HepG2 (cell line): ENCODE measurements around the gene SLC25A28. TPM values are rescaled to one million over a fixed set of nuclear protein-coding genes. Genes with fewer than 3 reads are reported as not detected.

Source experiments
- ATAC-seq: fragments of 200-7000 bp; cut with Tn5 transposase; 3 replicates; pipeline ENCODE4 v1.9.1; 2020; ENCODE audit warnings: mild to moderate bottlenecking, moderate library complexity
- BruUV-seq: library from RNA; stranded (reverse); fragments of 400-500 nt; replicated peaks from 2 replicates; lab custom pipeline; 2021; lab: Mats Ljungman, UMichigan
- CTCF ChIA-PET: fragments of 300-600 bp; formaldehyde crosslinking; extraction: SDS; loops from one replicate; lab custom pipeline; 2021; ENCODE audit warnings: low total read pairs, inconsistent platforms, low intra/inter-chr PET ratio; lab: Yijun Ruan, JAX
- POLR2A ChIA-PET: fragments of 350-600 bp; sonication (Branson Sonifier 250); formaldehyde crosslinking; loops from one replicate; lab custom pipeline; 2020; ENCODE audit warnings: antibody characterized with exemption, inconsistent platforms; lab: Yijun Ruan, JAX
- DNase-seq: peaks from one replicate; pipeline ENCODE4 v3.0.0-alpha.2; 2015; ENCODE audit warnings: low spot score
- FAIRE-seq: peaks from 3 replicates; lab custom pipeline; 2011; peaks lifted over from hg19 to GRCh38; lab: Jason Lieb, UNC
- H2AFZ ChIP-seq: one replicate; pipeline ENCODE4 v1.6.1; 2011; ENCODE audit warnings: low read length, inconsistent platforms
- H3K27ac ChIP-seq: fragments of 300-600 bp; 3 replicates; pipeline ENCODE4 v1.8.0; 2011; ENCODE audit warnings: mixed run types, mild to moderate bottlenecking, mixed read lengths, low read length, inconsistent platforms; ENCODE audit not compliant: insufficient read depth; ENCODE audit errors: extremely low read length
- H3K27me3 ChIP-seq, 2 experiments: fragments of 200-600 bp in 1 of 2; 2 replicates in 1 of 2; 3 replicates in 1 of 2; pipeline versions ENCODE4 v1.6.0 to v1.8.0; 2011; ENCODE audit warnings: low read length in 2 of 2, mild to moderate bottlenecking in 2 of 2, moderate library complexity in 2 of 2, inconsistent platforms in 1 of 2; ENCODE audit not compliant: insufficient read depth in 2 of 2, control insufficient read depth in 1 of 2
- H3K36me3 ChIP-seq, 2 experiments: fragments of 200-600 bp in 1 of 2; replicated peaks in 1 of 2; 2 replicates in 1 of 2; 3 replicates in 1 of 2; pipeline versions ENCODE4 v1.5.1 to v1.8.0; 2011; ENCODE audit warnings: low read length in 2 of 2, inconsistent platforms in 1 of 2; ENCODE audit not compliant: insufficient read depth in 2 of 2, control insufficient read depth in 1 of 2
- H3K4me1 ChIP-seq: 2 replicates; pipeline ENCODE4 v1.5.1; 2012; ENCODE audit warnings: low read length, inconsistent platforms; ENCODE audit not compliant: insufficient read depth
- H3K4me2 ChIP-seq: 2 replicates; pipeline ENCODE4 v1.6.0; 2011; ENCODE audit warnings: low read depth, low read length, inconsistent platforms
- H3K4me3 ChIP-seq, 3 experiments: fragments of 200-600 bp in 1 of 3; sonication (generic), shearing (Covaris generic) in 1 of 3; replicated peaks in 1 of 3; 2 replicates each; pipeline ENCODE4 v1.5.1; 2011 to 2016; ENCODE audit warnings: low read length in 3 of 3, inconsistent platforms in 2 of 3, low read depth in 2 of 3, mild to moderate bottlenecking in 2 of 3, control low read depth in 1 of 3, mixed read lengths in 1 of 3; ENCODE audit not compliant: insufficient read depth in 1 of 3
- H3K79me2 ChIP-seq: one replicate; pipeline ENCODE4 v1.6.1; 2011; ENCODE audit warnings: low read length, inconsistent platforms; ENCODE audit not compliant: insufficient read depth
- H3K9ac ChIP-seq: 2 replicates; pipeline ENCODE4 v1.6.0; 2011; ENCODE audit warnings: mild to moderate bottlenecking, low read depth, low read length, inconsistent platforms; ENCODE audit not compliant: insufficient read depth
- H3K9me3 ChIP-seq: 2 replicates; pipeline ENCODE4 v1.5.1; 2012; ENCODE audit warnings: mild to moderate bottlenecking, low read length
- H4K20me1 ChIP-seq: 2 replicates; pipeline ENCODE4 v1.6.0; 2011; ENCODE audit warnings: inconsistent platforms, mild to moderate bottlenecking, low read length, moderate library complexity; ENCODE audit not compliant: insufficient read depth
- EHMT2 ChIP-seq: fragments of 200-600 bp; sonication (generic); IDR thresholded peaks from 2 replicates; pipeline ENCODE4 v1.7.0; 2017; ENCODE audit warnings: antibody characterized with exemption, low read depth, low read length, borderline replicate concordance
- MXD1 ChIP-seq: sonication (generic); formaldehyde crosslinking; IDR thresholded peaks from 2 replicates; pipeline ENCODE4 v1.4.0; 2020; ENCODE audit warnings: mild to moderate bottlenecking, missing genetic modification reagents
- MXD4 ChIP-seq: IDR thresholded peaks from 2 replicates; pipeline ENCODE4 v1.6.1; 2016; ENCODE audit warnings: mild to moderate bottlenecking, missing biosample characterization, missing genetic modification reagents
- SAP130 ChIP-seq: IDR thresholded peaks from 2 replicates; pipeline ENCODE4 v1.6.1; 2016; ENCODE audit warnings: low read depth
- ZFP36L2 ChIP-seq: sonication (generic); formaldehyde crosslinking; IDR thresholded peaks from 2 replicates; pipeline ENCODE4 v1.4.0; 2020; ENCODE audit warnings: missing genetic modification reagents
- ZFP62 ChIP-seq: sonication (generic); formaldehyde crosslinking; IDR thresholded peaks from 2 replicates; pipeline ENCODE4 v1.4.0; 2020; ENCODE audit warnings: missing genetic modification reagents
- WGBS: methylation state at CpG from one replicate; pipeline ENCODE4 v1.1.6; 2017; ENCODE audit warnings: low lambda C conversion rate; 5-methylcytosine and 5-hydroxymethylcytosine counted together
- in situ Hi-C: cut with HindIII; loops from 2 replicates; pipeline ENCODE4 v1.10.0; 2017; ENCODE audit warnings: low pct_unique_long_range_greater_than_20kb; ENCODE audit not compliant: extremely low pct_ligation_motif_present
- intact Hi-C: fragments of 100-400 bp; cut with micrococcal nuclease; formaldehyde crosslinking; loops from one replicate; pipeline ENCODE4 v1.10.0; 2022; ENCODE audit not compliant: unreplicated experiment
- polyA plus RNA-seq, 8 experiments: library from polyadenylated mRNA; depleted of rRNA in 3 of 8; stranded (reverse) in 7 of 8; unstranded in 1 of 8; fragments of >200 nt; fragmentation: Illumina TruSeq in 4 of 8; extraction: Trizol in 4 of 8; gene quantifications; 2 replicates each; pipeline versions ENCODE4 v1.2.1 to v1.2.3, GENCODE V29; 2011 to 2016; ENCODE audit warnings: low read depth in 4 of 8, missing spikeins in 1 of 8, mixed read lengths in 1 of 8; ENCODE audit not compliant: insufficient read depth in 1 of 8
- total RNA-seq, 5 experiments: library from RNA; depleted of rRNA; stranded (reverse); fragments of >200 nt; fragmentation: Illumina TruSeq; extraction: Trizol; gene quantifications; 2 replicates each; pipeline ENCODE4 v1.2.3, GENCODE V29; 2016; ENCODE audit warnings: low read depth in 1 of 5
- TF ChIP-seq, protein P1 (sequence below): sonication (generic); formaldehyde crosslinking; IDR thresholded peaks from 2 replicates; pipeline ENCODE4; 2020; ENCODE audit warnings: missing genetic modification reagents, mild to moderate bottlenecking, borderline replicate concordance

The SLC25A28 gene
- total and polyA plus RNA-seq, 2 of the 13 experiments (the other 11 are each of a cell fraction or from before 2014, with no cell fraction given), result 15.2 to 41.0 TPM

DNA sequence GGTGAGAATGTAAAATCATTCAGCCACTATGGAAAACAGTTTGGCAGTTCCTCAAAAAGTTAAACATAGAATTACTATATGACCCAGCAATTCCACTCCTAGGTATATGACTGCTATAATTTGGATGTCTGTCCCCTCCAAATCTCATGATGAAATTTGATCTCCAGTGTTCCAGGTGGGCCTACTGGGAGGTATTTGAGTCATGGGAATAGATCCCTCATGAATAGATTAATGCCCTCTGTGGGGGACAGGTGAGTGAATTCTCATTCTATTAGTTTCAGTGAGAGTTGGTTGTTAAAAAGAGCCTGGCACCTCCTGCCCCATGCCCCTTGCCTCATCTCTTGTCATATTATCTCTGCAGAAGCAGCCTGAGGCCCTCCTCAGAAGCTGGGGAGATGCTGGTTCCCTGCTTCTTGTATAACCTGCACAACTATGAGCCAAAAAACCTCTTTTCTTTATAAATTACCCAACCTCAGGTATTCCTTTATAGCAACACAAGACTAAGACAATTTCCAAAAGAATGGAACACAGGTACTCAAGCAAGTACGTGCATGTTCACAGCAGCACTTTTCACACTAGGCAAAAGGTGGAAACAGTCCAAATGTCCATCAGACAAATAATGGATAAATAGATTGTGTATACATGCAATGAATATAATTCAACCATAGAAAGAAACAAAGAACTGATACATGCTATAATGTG lies 8.8 kb upstream of the SLC25A28 start:
- H4K20me1 ChIP-seq, result no peaks in the 10 kb centered on the region
- H3K27me3 ChIP-seq, result no peaks in the 10 kb centered on the region; a peak in 1 of 5 replicates
- TF ChIP-seq ZFP62 (CRISPR knock-in tag) (no peak), EHMT2 (no peak), ZFP36L2 (CRISPR knock-in tag) (no peak), MXD4 (no peak), MXD1 (CRISPR knock-in tag) (no peak), SAP130 (CRISPR knock-in tag) (no peak)
- TF ChIP-seq, protein P1, sequence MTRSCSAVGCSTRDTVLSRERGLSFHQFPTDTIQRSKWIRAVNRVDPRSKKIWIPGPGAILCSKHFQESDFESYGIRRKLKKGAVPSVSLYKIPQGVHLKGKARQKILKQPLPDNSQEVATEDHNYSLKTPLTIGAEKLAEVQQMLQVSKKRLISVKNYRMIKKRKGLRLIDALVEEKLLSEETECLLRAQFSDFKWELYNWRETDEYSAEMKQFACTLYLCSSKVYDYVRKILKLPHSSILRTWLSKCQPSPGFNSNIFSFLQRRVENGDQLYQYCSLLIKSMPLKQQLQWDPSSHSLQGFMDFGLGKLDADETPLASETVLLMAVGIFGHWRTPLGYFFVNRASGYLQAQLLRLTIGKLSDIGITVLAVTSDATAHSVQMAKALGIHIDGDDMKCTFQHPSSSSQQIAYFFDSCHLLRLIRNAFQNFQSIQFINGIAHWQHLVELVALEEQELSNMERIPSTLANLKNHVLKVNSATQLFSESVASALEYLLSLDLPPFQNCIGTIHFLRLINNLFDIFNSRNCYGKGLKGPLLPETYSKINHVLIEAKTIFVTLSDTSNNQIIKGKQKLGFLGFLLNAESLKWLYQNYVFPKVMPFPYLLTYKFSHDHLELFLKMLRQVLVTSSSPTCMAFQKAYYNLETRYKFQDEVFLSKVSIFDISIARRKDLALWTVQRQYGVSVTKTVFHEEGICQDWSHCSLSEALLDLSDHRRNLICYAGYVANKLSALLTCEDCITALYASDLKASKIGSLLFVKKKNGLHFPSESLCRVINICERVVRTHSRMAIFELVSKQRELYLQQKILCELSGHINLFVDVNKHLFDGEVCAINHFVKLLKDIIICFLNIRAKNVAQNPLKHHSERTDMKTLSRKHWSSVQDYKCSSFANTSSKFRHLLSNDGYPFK, result no peak
- H3K9ac ChIP-seq, result no peak overlapping the region
- ChIA-PET CTCF (interaction anchor here (2.5 to 2.7 kb wide), 2 partner anchors 69 to 81 kb away, joined by 8 to 21 read pairs; no protein-coding TSS in a partner anchor), POLR2A (interaction anchor here (2.3 kb wide), 1 partner anchor 30 kb away, joined by 7 read pairs; the partner anchor contains the start of gene ENTPD7)
- in situ Hi-C loops, result loop anchor here (10.0 kb wide), 2 partner anchors 46 to 86 kb away; no protein-coding TSS in a partner anchor
- intact Hi-C loops, result no loop called here
- 5% methylated on average over 1 of the region's 1 CpG for WGBS
- H3K4me1 ChIP-seq, result peaks cover 5% of the 10 kb centered on the region; the same call in 1 of the 2 replicates
- ATAC-seq (no peak), FAIRE-seq (no peak), DNase-seq (no peak)
- no peaks in the 10 kb centered on the region for H3K9me3 ChIP-seq
- no peak overlapping the region for H3K4me3 ChIP-seq
- no TSS peak for BruUV-seq
- no peaks in the 10 kb centered on the region for H3K79me2 ChIP-seq
- H2AFZ ChIP-seq, result no peak overlapping the region
- no peaks in the 10 kb centered on the region for H3K36me3 ChIP-seq
- H3K4me2 ChIP-seq, result no peak overlapping the region
- no peak overlapping the region for H3K27ac ChIP-seq
